GM21528 (cell line): ENCODE data around the gene TPRN.

ENCODE experiments used
- ATAC-seq: cut with Tn5 transposase; IDR thresholded peaks from one replicate; pipeline ENCODE4 v1.9.1; 2021; ENCODE audit warnings: mild to moderate bottlenecking, moderate library complexity; ENCODE audit not compliant: unreplicated experiment, low FRiP score

Gene TPRN

GRCh38 chr9:137163365-137163715, 37.2 kb downstream of the TPRN start:
- ATAC-seq: no peak

GRCh38 chr9:137162505-137163364, 37.8 kb downstream of the TPRN start:
- ATAC-seq: no peak

- ATAC-seq: no peak
Measured at GRCh38 chr9:137161558-137162486, 38.7 kb downstream of the TPRN start.

- ATAC-seq: no peak
Measured at GRCh38 chr9:137160716-137161557, 39.6 kb downstream of the TPRN start.

- no peak for ATAC-seq
Measured at GRCh38 chr9:137160054-137160425, 40.5 kb downstream of the TPRN start.

- ATAC-seq: no peak
Measured at GRCh38 chr9:137159105-137160053, 41.2 kb downstream of the TPRN start.

- no peak for ATAC-seq
Measured at GRCh38 chr9:137158625-137159024, 41.9 kb downstream of the TPRN start.

- ATAC-seq: no peak
Measured at GRCh38 chr9:137157618-137158415, 42.7 kb downstream of the TPRN start.

DNA sequence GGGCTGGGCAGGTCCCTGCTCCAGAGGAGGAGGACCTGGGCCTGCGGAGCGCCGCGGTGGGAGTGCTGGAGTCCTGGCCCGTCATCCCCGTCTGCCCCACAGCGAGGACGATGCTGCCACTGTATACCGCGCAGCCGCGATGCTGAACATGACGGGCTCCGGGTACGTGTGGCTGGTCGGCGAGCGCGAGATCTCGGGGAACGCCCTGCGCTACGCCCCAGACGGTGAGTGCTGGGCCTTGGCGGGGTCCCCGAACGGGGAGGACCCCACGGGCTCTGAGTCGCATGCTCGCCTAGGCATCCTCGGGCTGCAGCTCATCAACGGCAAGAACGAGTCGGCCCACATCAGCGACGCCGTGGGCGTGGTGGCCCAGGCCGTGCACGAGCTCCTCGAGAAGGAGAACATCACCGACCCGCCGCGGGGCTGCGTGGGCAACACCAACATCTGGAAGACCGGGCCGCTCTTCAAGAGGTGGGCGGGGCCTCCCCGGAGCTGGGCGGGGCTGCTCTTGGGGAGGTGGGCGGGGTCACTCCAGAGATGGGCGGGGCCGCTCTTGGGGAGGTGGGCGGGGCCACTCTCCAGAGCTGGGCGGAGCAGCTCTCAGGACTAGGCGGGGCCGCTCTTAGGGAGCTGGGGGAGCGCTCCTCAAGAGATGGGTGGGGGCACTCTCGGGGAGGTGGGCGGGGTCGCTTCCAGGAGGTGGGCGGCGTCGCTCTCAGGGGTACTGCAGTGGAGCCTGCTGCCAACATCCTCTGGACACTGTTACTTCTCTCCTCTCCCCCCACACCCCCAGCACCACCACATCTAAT, 43.8 kb downstream of the TPRN start:
- ATAC-seq: no peak

DNA sequence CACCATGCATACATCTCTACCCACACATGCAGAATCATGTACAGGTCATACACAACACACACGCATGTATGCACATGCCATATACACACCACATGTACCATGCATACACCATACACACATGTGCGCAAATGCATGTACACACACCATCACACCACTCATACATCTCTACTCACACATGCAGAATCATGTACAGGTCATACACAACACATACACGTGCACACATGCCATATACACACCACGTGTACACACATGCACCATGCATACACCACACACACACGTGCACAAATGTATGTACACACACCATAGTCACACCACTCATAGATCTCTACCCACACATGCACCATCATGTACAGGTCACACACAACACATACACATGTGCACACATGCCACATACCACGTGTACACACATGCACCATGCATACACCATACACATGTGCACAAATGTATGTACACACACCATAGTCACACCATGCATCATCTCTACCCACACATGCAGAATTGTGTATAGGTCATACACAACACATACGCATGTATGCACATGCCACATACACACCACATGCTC, 47.6 kb downstream of the TPRN start:
- no peak for ATAC-seq

GRCh38 chr9:137150617-137151457, 49.7 kb downstream of the TPRN start:
- ATAC-seq: peak; percentile 40

DNA sequence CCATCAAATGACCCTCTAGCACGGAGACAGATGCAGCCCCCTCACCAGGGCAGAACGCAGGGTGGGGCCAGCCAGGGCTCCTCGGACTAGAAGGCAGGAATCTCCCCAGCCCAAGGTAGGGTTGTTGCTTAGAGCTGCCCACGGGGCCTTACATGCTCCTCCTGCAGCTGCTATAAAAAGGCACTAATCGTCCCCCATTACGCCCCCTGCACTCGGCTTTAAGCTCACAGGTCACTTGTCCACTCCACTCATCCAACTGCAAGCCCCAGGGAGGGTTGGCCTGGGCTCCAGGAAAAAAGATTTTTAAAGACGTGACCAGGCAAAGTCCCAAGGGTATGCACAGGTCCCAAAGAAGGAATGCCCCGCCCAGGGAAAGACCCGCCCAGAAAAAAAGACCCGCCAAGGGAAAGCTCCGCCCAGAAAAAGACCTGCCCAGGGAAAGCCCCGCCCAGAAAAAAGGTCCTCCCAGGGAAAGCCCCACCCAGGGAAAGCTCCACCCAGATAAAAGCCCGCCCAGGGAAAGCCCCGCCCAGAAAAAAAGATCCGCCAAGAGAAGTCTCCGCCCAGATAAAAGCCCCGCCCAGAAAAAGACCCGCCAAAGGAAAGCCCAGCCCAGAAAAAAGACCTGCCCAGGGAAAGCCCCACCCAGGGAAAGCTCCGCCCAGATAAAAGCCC, 50.5 kb downstream of the TPRN start:
- no peak for ATAC-seq

DNA sequence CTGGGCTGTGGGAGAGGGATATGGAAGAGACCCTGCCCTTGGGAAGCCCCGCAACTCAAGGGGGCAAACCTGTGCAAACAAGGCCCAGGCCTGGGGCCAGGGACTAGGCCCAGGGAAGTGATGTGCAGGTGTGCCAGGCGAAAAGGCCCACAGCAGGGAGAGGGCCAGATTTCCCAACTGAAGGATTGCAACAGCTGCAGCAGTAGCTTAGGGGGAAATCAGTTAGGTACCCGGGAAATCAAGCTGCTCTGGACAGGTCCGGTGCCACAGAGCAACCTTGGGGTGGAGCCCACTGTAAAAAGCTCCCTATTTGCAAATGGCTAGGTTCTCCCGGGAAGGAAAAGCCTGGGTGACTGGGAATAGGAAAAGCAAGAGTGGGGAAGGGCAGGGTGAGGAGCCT, 51.2 kb downstream of the TPRN start:
- no peak for ATAC-seq

- ATAC-seq: no peak
Measured at GRCh38 chr9:137148661-137149060, 51.9 kb downstream of the TPRN start.

GRCh38 chr9:137148242-137148641, 52.3 kb downstream of the TPRN start:
- ATAC-seq: no peak

GRCh38 chr9:137147793-137148160, 52.8 kb downstream of the TPRN start:
- no peak for ATAC-seq
